Left lung (tissue), 10 donors: ENCODE results near the gene KIF6. TPM values are rescaled to one million over a fixed set of nuclear protein-coding genes. Genes with fewer than 3 reads are reported as not detected.
A peak's percentile ranks its signal among the peaks of the same experiment; 100 is the strongest.

ENCODE experiments used
- ATAC-seq: fragments of 200-7000 bp; cut with Tn5 transposase; one replicate; pipeline ENCODE4 v1.9.1; 2020; ENCODE audit warnings: moderate library complexity
- DNase-seq, 4 donors: peaks; one replicate each; pipeline ENCODE4 v3.0.0-alpha.2; 2013 to 2020
- H3K27ac ChIP-seq, 2 donors: fragments of 200-600 bp; sonication (generic) in 1 of 2; one replicate each; pipeline versions ENCODE4 v1.5.0 to v1.8.0; 2020 to 2021
- H3K27me3 ChIP-seq, 2 donors: fragments of 200-600 bp; sonication (generic) in 1 of 2; one replicate each; pipeline versions ENCODE4 v1.5.0 to v1.8.0; 2020 to 2021
- H3K36me3 ChIP-seq, 2 donors: fragments of 200-600 bp; sonication (generic) in 1 of 2; one replicate each; pipeline versions ENCODE4 v1.5.0 to v1.8.0; 2020 to 2021
- H3K4me1 ChIP-seq, 2 donors: fragments of 200-600 bp; one replicate each; pipeline ENCODE4 v1.8.0; 2021
- H3K4me3 ChIP-seq, 2 donors: fragments of 200-600 bp; sonication (generic) in 1 of 2; one replicate each; pipeline versions ENCODE4 v1.5.0 to v1.8.0; 2020 to 2021; ENCODE audit warnings: mild to moderate bottlenecking in 1 of 2
- H3K9me3 ChIP-seq, 2 donors: fragments of 200-600 bp; sonication (generic) in 1 of 2; one replicate each; pipeline versions ENCODE4 v1.5.0 to v1.8.0; 2020 to 2021
- intact Hi-C, 2 donors: fragments of 100-400 bp; cut with DNase I; formaldehyde crosslinking; loops; one replicate each; pipeline versions ENCODE4 v1.11.2 to v1.14.2; 2022
- polyA plus RNA-seq, 6 donors: library from polyadenylated mRNA; unstranded; fragments of 120-200 nt; gene quantifications; one replicate each; pipeline ENCODE4 v1.2.1, GENCODE V29; 2013; ENCODE audit not compliant: insufficient read length in 6 of 6
- total RNA-seq, 2 donors: library from RNA; stranded (reverse); fragmentation: NEBNext Ultra II Directional; extraction: Animal tissue kit (Norgen Biotek cat#: 25700); gene quantifications; one replicate each; pipeline ENCODE4 v1.2.1, GENCODE V29; 2021
- TF ChIP-seq, protein P1 (sequence below), 2 donors: fragments of 200-600 bp; sonication (generic) in 1 of 2; IDR thresholded peaks; one replicate each; pipeline versions ENCODE4 v1.5.0 to v1.8.0; 2021; ENCODE audit warnings: antibody characterized with exemption in 2 of 2
- donor health status: DM: no; HTN: yes; CAD: no.
- donor health status: DM: no; HTN: no; CAD: no.

KIF6 gene
- total and polyA plus RNA-seq, 8 donors: 0.93 to 4.4 (median 2.8) TPM

DNA sequence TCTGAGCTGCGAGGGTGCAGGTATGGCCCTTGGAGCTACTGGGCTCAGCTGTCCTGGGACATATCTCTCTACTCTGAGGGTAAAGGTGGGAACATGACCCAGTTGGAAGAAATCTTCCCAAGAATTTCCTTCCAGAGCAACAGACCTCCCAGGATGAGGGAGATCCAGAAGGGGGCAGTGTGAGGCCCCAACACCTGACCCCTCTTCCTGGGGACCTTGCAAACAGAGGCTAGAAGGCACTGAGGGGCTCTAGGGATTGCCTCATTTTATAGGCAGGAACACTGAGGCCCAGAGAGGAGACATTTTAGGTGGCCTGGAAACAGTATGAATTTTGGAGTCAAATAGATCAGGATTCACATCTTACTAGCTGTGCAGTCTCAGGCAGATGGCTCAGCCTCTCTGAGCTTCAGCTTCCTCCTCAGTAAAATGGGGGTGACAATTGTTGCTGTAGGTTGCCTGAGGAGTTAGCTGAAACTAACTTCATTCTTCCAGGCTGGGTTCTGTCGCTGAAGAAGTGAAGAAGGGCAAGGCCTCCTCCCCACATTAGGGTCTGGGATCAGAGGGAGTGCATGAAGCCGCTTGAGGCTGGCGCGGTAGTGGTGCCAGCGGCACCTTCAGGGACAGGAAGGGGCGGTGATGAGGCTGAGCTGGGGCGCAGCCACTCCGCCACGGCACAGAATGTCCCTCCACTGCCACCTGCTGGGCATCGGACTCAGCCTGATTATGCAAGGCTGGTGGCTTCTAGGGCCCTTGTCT is 422.4 kb downstream of the KIF6 start:
- H3K36me3 ChIP-seq: no peaks in the 10 kb centered on the region
- ATAC-seq (peak; percentile 99), DNase-seq (peak; percentile 62 to 93 (median 84))
- TF ChIP-seq, protein P1, sequence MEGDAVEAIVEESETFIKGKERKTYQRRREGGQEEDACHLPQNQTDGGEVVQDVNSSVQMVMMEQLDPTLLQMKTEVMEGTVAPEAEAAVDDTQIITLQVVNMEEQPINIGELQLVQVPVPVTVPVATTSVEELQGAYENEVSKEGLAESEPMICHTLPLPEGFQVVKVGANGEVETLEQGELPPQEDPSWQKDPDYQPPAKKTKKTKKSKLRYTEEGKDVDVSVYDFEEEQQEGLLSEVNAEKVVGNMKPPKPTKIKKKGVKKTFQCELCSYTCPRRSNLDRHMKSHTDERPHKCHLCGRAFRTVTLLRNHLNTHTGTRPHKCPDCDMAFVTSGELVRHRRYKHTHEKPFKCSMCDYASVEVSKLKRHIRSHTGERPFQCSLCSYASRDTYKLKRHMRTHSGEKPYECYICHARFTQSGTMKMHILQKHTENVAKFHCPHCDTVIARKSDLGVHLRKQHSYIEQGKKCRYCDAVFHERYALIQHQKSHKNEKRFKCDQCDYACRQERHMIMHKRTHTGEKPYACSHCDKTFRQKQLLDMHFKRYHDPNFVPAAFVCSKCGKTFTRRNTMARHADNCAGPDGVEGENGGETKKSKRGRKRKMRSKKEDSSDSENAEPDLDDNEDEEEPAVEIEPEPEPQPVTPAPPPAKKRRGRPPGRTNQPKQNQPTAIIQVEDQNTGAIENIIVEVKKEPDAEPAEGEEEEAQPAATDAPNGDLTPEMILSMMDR (IDR thresholded peaks at IDR 0.05): peak; percentile 86 to 89
- H3K9me3 ChIP-seq: no peaks in the 10 kb centered on the region
- no peak overlapping the region for H3K4me3 ChIP-seq
- no peaks in the 10 kb centered on the region for H3K27me3 ChIP-seq
- peaks cover 0 to 6% of the 10 kb centered on the region in 2 donors for H3K4me1 ChIP-seq
- H3K27ac ChIP-seq: no peak overlapping the region
- intact Hi-C loops: loop anchor here (5.0 to 10.0 kb wide), 5 partner anchors 128 to 428 kb away; no protein-coding TSS in a partner anchor

DNA sequence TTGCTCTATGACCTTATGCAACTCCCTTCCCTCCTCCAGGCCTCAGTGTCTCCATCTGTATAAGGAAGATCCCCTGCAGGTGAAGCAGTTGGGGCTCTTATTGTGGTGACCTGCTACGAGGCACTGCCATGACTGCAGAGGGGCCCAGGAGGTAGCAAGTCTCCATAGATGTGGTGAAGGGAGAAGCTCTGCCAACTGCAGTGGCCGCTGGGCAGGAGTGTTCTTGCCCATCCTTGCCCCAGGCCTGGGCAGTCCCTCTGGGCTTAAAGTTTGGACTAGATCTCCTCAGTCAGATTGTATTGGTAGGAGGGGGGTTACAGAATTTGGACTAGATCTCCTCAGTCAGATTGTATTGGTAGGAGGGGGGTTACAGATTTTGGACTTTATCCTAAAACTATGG is 423.2 kb downstream of the KIF6 start:
- Histone ChIP-seq H3K4me1 (peaks cover 0 to 6% of the 10 kb centered on the region in 2 donors), H3K9me3 (no peaks in the 10 kb centered on the region), H3K4me3 (no peak overlapping the region), H3K27me3 (no peaks in the 10 kb centered on the region), H3K36me3 (no peaks in the 10 kb centered on the region), H3K27ac (no peak overlapping the region)
- intact Hi-C loops: loop anchor here (5.0 to 10.0 kb wide), 5 partner anchors 127 to 427 kb away; no protein-coding TSS in a partner anchor
- DNase-seq (no peak), ATAC-seq (no peak)
- TF ChIP-seq, protein P1 (IDR thresholded peaks at IDR 0.05): no peak

DNA sequence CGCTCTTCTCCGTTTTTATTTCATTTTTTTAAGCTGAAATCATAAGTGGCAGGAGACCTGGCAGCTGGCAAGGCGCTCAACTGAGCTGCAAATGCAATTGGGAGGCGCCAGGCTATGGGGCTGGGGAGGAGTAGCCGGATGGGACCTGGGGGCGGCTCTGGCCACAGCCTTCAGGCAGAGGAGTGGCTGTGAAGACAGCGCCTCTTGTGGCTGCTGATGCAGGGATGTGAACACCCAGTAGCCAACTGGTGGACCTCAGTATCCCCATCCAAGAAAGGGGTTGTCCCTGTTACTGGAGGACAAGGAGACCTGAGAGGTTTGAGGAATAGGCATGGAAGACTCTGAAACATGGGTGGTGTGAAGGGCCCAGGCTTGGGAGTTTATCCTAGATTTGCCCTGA is 423.6 kb downstream of the KIF6 start:
- H3K4me3 ChIP-seq: no peak overlapping the region
- H3K27ac ChIP-seq: no peak overlapping the region
- ATAC-seq (no peak), DNase-seq (no peak)
- intact Hi-C loops: loop anchor here (5.0 to 10.0 kb wide), 5 partner anchors 127 to 427 kb away; no protein-coding TSS in a partner anchor
- no peaks in the 10 kb centered on the region for H3K27me3 ChIP-seq
- TF ChIP-seq, protein P1 (IDR thresholded peaks at IDR 0.05): no peak
- H3K9me3 ChIP-seq: no peaks in the 10 kb centered on the region
- peaks cover 0 to 6% of the 10 kb centered on the region in 2 donors for H3K4me1 ChIP-seq
- no peaks in the 10 kb centered on the region for H3K36me3 ChIP-seq

DNA sequence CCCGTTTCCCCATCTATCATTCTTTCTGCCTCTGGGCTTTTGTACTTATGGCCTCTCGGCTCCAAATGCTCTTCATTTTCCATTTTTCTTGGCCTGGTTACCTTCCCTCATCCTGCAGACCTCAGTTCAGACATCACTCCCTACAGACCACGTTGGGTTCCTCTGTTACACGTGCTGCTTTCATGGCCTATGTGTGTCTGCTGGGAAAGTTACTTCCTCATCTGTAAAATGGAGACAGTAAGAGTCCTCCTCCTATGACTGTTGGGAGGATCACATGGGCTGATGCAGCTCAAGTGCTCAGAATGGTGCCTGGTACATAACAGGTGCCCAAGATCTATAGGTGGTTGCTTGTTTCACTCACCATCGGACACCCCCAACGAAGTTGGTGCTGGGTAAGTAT is 424.5 kb downstream of the KIF6 start:
- Histone ChIP-seq H3K4me3 (no peak overlapping the region), H3K36me3 (no peaks in the 10 kb centered on the region), H3K27me3 (no peaks in the 10 kb centered on the region), H3K27ac (no peak overlapping the region), H3K4me1 (peaks cover 0 to 6% of the 10 kb centered on the region in 2 donors), H3K9me3 (no peaks in the 10 kb centered on the region)
- no peak for DNase-seq
- intact Hi-C loops: loop anchor here (5.0 to 10.0 kb wide), 5 partner anchors 126 to 426 kb away; no protein-coding TSS in a partner anchor
- TF ChIP-seq, protein P1 (IDR thresholded peaks at IDR 0.05): no peak
- ATAC-seq: no peak

DNA sequence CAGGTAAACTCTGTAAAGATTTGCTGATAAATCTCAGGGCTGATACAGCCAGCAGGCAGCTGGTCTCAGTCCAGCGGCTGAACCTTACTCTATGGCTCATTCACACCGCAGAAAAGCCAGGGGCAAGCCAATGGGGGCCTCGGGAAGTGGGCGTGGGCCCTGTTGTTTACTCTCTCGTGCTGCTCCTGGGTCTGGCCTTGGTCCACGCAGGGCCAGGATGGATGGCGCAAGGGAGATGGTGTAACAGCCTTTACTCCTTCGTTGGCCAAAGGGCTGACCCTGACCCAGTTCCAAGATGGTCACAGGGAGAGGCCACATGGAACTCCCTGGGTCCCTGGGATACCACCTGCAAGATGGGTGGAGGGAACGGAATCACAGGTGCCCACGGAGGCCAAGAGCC is 427.1 kb downstream of the KIF6 start:
- intact Hi-C loops: no loop called here
- Histone ChIP-seq H3K4me1 (peaks cover 0 to 3% of the 10 kb centered on the region in 2 donors), H3K36me3 (no peaks in the 10 kb centered on the region), H3K27ac (no peak overlapping the region), H3K9me3 (no peaks in the 10 kb centered on the region), H3K4me3 (no peak overlapping the region), H3K27me3 (no peaks in the 10 kb centered on the region)
- no peak for DNase-seq
- no peak for ATAC-seq
- TF ChIP-seq, protein P1 (IDR thresholded peaks at IDR 0.05): no peak
